Lung (tissue), 12 donors: Measurements from ENCODE around the gene PTPRN2. TPM values are rescaled to one million over a fixed set of nuclear protein-coding genes. Genes with fewer than 3 reads are reported as not detected.

Experiments used
- ATAC-seq: fragments of 200-7000 bp; cut with Tn5 transposase; one replicate; pipeline ENCODE4 v1.9.1; 2020; ENCODE audit warnings: moderate number of reproducible peaks; ENCODE audit not compliant: insufficient read depth, low FRiP score
- DNase-seq, 3 donors: peaks; one replicate each; pipeline ENCODE4 v3.0.0-alpha.2; 2013 to 2017
- H3K27ac ChIP-seq, 2 donors: one replicate each; pipeline ENCODE4 v1.5.1; 2013; ENCODE audit warnings: mild to moderate bottlenecking in 2 of 2, moderate library complexity in 2 of 2, control low read depth in 1 of 2, inconsistent platforms in 1 of 2, low read depth in 1 of 2, low read length in 1 of 2
- H3K27me3 ChIP-seq, 3 donors: one replicate each; pipeline ENCODE4 v1.5.1; 2013; ENCODE audit warnings: low read length in 2 of 3; ENCODE audit not compliant: control insufficient read depth in 3 of 3, insufficient read depth in 3 of 3
- H3K36me3 ChIP-seq, 4 donors: one replicate each; pipeline ENCODE4 v1.5.1; 2013; ENCODE audit warnings: low read length in 4 of 4, mild to moderate bottlenecking in 1 of 4, moderate library complexity in 1 of 4; ENCODE audit not compliant: control insufficient read depth in 4 of 4, insufficient read depth in 4 of 4
- H3K4me1 ChIP-seq, 5 donors: one replicate each; pipeline ENCODE4 v1.5.1; 2013; ENCODE audit warnings: low read length in 5 of 5, mild to moderate bottlenecking in 2 of 5, moderate library complexity in 1 of 5; ENCODE audit not compliant: control insufficient read depth in 5 of 5, insufficient read depth in 5 of 5
- H3K4me3 ChIP-seq: one replicate; pipeline ENCODE4 v1.5.1; 2013; ENCODE audit warnings: mild to moderate bottlenecking, control low read depth, moderate library complexity
- H3K9ac ChIP-seq, 2 donors: one replicate each; pipeline ENCODE4 v1.5.1; 2013; ENCODE audit warnings: low read length in 2 of 2, control low read depth in 1 of 2; ENCODE audit not compliant: insufficient read depth in 1 of 2
- H3K9me3 ChIP-seq, 4 donors: one replicate each; pipeline ENCODE4 v1.5.1; 2013; ENCODE audit warnings: low read length in 3 of 4, mild to moderate bottlenecking in 1 of 4, moderate library complexity in 1 of 4; ENCODE audit not compliant: control insufficient read depth in 4 of 4, insufficient read depth in 3 of 4
- CTCF ChIP-seq: IDR thresholded peaks from 2 replicates; pipeline ENCODE4 v1.5.1; 2012; ENCODE audit warnings: mild to moderate bottlenecking; ENCODE audit errors: control extremely low read depth, extremely low read depth
- WGBS, 2 donors: extraction: QIAGEN DNeasy Blood & Tissue Kit; methylation state at CpG; one replicate each; pipeline ENCODE4 v1.1.7; 2013; 5-methylcytosine and 5-hydroxymethylcytosine counted together
- polyA plus RNA-seq, 2 donors: library from polyadenylated mRNA; stranded (reverse); fragments of 200-250 nt; gene quantifications; one replicate each; pipeline ENCODE4 v1.2.1, GENCODE V29; 2013
- total RNA-seq, 2 donors: library from RNA; depleted of rRNA in 1 of 2; stranded (reverse); fragments of >200 nt in 1 of 2; gene quantifications; one replicate each; pipeline ENCODE4 v1.2.1, GENCODE V29; 2014 to 2021
- donor health status: control.
- donor health status: control.
- donor health status: Bipolar disorder and iron deficiency.
- donor health status: healthy.
- donor health status: DM: yes; HTN: yes; CAD: no.

PTPRN2 gene
- total and polyA plus RNA-seq, 4 donors, result 2.1 to 7.4 (median 4.4) TPM

GRCh38 chr7:158068853-158069252 lies 518.8 kb downstream of the PTPRN2 start:
- no peak overlapping the region for H3K9ac ChIP-seq
- H3K4me1 ChIP-seq, result no peaks in the 10 kb centered on the region
- ATAC-seq (no peak), DNase-seq (no peak)
- 90 to 95% methylated on average over 9 of the region's 9 CpGs for WGBS, 2 donors
- peaks cover 0 to 1% (median 0%) of the 10 kb centered on the region in 3 donors for H3K27me3 ChIP-seq
- H3K9me3 ChIP-seq, result peaks cover 0 to 4% (median 0%) of the 10 kb centered on the region in 4 donors
- no peaks in the 10 kb centered on the region for H3K36me3 ChIP-seq
- TF ChIP-seq CTCF, result no peak
- H3K4me3 ChIP-seq, result no peak overlapping the region
- no peak overlapping the region for H3K27ac ChIP-seq

- no peak overlapping the region for H3K4me3 ChIP-seq
- no peak for ATAC-seq
- TF ChIP-seq CTCF, result no peak
- no peak overlapping the region for H3K27ac ChIP-seq
- no peak overlapping the region for H3K9ac ChIP-seq
- H3K9me3 ChIP-seq, result peaks cover 0 to 4% (median 0%) of the 10 kb centered on the region in 4 donors
- H3K36me3 ChIP-seq, result no peaks in the 10 kb centered on the region
- H3K4me1 ChIP-seq, result no peaks in the 10 kb centered on the region
- 87 to 90% methylated on average over 14 of the region's 14 CpGs for WGBS, 2 donors
- no peaks in the 10 kb centered on the region for H3K27me3 ChIP-seq
- no peak for DNase-seq
These were observed 519.6 kb downstream of the PTPRN2 start for GRCh38 chr7:158067931-158068482.

DNA sequence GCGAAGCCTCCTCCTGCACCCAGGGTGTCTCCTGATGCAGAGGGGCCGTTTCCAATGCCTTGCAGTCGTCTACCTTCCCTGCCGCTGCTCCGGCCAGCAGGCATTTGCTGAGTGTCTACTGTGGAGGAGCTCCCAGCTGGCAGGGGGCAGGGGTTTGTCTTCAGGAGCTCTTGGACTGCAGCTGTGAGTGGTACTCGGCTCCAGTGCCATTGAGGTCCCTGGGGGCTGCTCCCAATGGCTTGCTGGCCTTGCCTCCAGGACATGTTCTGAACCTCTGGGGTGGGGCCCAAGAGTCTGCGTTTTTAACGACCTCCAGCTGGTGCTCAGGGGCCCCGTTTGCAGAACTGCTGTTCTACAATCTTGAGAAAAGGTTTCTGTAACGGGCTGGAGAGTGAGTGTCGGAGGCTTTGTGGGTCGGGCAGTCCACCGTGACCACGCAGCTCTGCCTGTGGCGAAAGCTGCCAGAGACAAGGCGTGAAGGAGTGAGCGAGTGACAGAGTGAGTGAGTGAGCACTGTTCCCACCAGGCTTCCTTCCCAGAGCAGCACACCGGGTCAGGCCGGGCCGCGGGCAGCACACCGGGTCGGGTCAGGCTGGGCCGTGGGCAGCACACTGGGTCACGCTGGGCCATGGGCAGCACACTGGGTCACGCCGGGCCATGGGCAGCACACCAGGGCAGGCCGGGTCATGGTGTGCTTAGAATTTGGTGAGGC lies 520.2 kb downstream of the PTPRN2 start:
- H3K4me1 ChIP-seq, result no peaks in the 10 kb centered on the region
- peaks cover 0 to 8% (median 0%) of the 10 kb centered on the region in 4 donors for H3K9me3 ChIP-seq
- no peak overlapping the region for H3K27ac ChIP-seq
- H3K36me3 ChIP-seq, result no peaks in the 10 kb centered on the region
- H3K4me3 ChIP-seq, result no peak overlapping the region
- DNase-seq, result no peak
- no peaks in the 10 kb centered on the region for H3K27me3 ChIP-seq
- no peak overlapping the region for H3K9ac ChIP-seq
- ATAC-seq, result no peak
- TF ChIP-seq CTCF, result no peak
- 75 to 79% methylated on average over 25 to 28 of the region's 28 CpGs for WGBS, 2 donors

GRCh38 chr7:158066085-158066484 lies 521.5 kb downstream of the PTPRN2 start:
- Histone ChIP-seq H3K36me3 (no peaks in the 10 kb centered on the region), H3K4me3 (no peak overlapping the region), H3K27ac (no peak overlapping the region), H3K4me1 (no peaks in the 10 kb centered on the region), H3K27me3 (no peaks in the 10 kb centered on the region), H3K9ac (no peak overlapping the region), H3K9me3 (peaks cover 0 to 16% (median 1%) of the 10 kb centered on the region in 4 donors)
- ATAC-seq (no peak), DNase-seq (no peak)
- WGBS, 2 donors, result 90 to 93% methylated on average over 4 of the region's 4 CpGs
- no peak for TF ChIP-seq CTCF
